Fibroblast of pulmonary artery (primary cell): ENCODE data around the gene MPP3.

Source experiments
- DNase-seq: peaks from one replicate; pipeline ENCODE4 v3.0.0-alpha.2; 2010; ENCODE audit warnings: low read depth
- H3K4me3 ChIP-seq: replicated peaks from 2 replicates; pipeline ENCODE4 v1.5.1; 2011; ENCODE audit warnings: low read depth, mild to moderate bottlenecking, control low read depth, low read length, moderate library complexity
- CTCF ChIP-seq: IDR thresholded peaks from 2 replicates; pipeline ENCODE4 v1.5.1; 2011; ENCODE audit warnings: mild to moderate bottlenecking, control low read depth, low read length, inconsistent platforms; ENCODE audit errors: missing control alignments

Gene MPP3

GRCh38 chr17:43791589-43791988 is 41.4 kb downstream of the MPP3 start:
- TF ChIP-seq CTCF, result no peak
- H3K4me3 ChIP-seq, result no peak overlapping the region
- peak; percentile 58 for DNase-seq

GRCh38 chr17:43790311-43790940 is 42.5 kb downstream of the MPP3 start:
- peak; percentile 24 for TF ChIP-seq CTCF
- H3K4me3 ChIP-seq, result no peak overlapping the region
- DNase-seq, result peak; percentile 11

GRCh38 chr17:43789482-43789881 is 43.5 kb downstream of the MPP3 start:
- no peak for TF ChIP-seq CTCF
- no peak overlapping the region for H3K4me3 ChIP-seq
- DNase-seq, result no peak

DNA sequence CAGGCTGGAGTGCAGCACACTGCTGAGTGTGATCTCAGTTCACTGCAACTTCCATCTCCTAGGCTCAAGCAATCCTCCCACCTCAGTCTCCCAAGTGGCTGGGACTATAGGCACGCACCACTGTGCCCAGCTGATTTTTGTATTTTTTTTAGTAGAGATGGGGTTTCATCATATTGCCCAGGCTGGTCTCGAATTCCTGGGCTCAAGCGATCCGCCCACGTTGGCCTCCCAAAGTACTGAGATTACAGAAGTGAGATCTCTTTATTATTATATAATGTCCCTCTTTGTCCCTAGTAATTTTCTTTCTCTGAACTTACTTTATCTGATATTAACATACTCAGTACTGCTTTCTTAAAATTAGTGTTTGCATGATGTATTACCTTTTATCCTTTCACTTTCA is 44.4 kb downstream of the MPP3 start:
- TF ChIP-seq CTCF, result no peak
- DNase-seq, result no peak

GRCh38 chr17:43787728-43788127 is 45.2 kb downstream of the MPP3 start:
- no peak overlapping the region for H3K4me3 ChIP-seq
- no peak for DNase-seq
- no peak for TF ChIP-seq CTCF

More for the DNA sequence above, 44.4 kb downstream of the MPP3 start:
- no peak overlapping the region for H3K4me3 ChIP-seq

DNA sequence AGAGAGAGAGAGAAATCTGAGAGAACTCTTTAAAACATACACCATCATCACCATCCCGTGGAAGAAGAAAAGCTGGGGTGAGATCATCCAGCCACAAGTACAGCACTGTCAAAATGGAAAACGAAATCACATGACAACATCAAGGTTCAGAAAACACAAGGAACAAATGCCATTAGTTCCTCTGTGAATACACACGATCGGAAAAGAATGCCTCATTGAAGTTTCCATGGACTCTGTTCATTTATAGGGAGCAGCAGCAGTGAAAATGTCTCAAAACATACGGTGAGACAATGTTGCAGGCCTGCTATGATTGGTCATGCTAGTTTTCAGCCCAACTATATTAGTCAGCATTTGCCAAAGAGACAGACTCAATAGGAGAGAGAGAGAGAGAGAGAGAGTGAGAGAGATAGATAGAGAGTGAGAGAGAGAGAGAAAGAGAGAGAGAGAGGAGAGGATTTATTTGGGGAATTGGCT is 48.3 kb downstream of the MPP3 start:
- peak; percentile 62 for DNase-seq
- H3K4me3 ChIP-seq, result no peak overlapping the region
- TF ChIP-seq CTCF, result no peak

GRCh38 chr17:43784068-43784467 is 48.9 kb downstream of the MPP3 start:
- DNase-seq, result peak; percentile 39
- no peak for TF ChIP-seq CTCF
- H3K4me3 ChIP-seq, result no peak overlapping the region
